Stimulated activated effector memory CD8-positive, alpha-beta T cell treated with anti-CD3 and anti-CD28 coated beads, Interleukin-12 subunit alpha, Interleukin-12 subunit beta, amount 100 ng/mL, for 72 hours (primary cell): ENCODE results near the gene PCDH15.

Experiments used
- ATAC-seq: fragments of 150-1000 bp; cut with Tn5 transposase; 2 replicates; pipeline ENCODE4 v1.10.0; 2021
- DNase-seq, 2 donors: peaks; one replicate each; pipeline ENCODE4 v3.0.0; 2021 to 2022; ENCODE audit warnings: low spot score in 2 of 2
- H3K27ac Mint-ChIP-seq: one replicate; pipeline ENCODE4 v1.8.0; 2022; ENCODE audit warnings: mild to moderate bottlenecking, mixed read lengths
- H3K36me3 Mint-ChIP-seq: one replicate; pipeline ENCODE4 v1.8.0; 2022; ENCODE audit warnings: mild to moderate bottlenecking, mixed read lengths
- H3K4me1 Mint-ChIP-seq: one replicate; pipeline ENCODE4 v1.8.0; 2022; ENCODE audit warnings: mixed read lengths
- H3K4me3 Mint-ChIP-seq: one replicate; pipeline ENCODE4 v1.8.0; 2022; ENCODE audit warnings: mild to moderate bottlenecking, mixed read lengths
- H3K9me3 Mint-ChIP-seq: one replicate; pipeline ENCODE4 v1.8.0; 2022; ENCODE audit warnings: mixed read lengths

The PCDH15 gene

GRCh38 chr10:54108961-54109360 lies 692.1 kb downstream of the PCDH15 start:
- no peak for DNase-seq
- no peak for ATAC-seq
- Mint-ChIP-seq H3K4me3 (no peak overlapping the region), H3K27ac (no peak overlapping the region), H3K36me3 (no peaks in the 10 kb centered on the region), H3K4me1 (no peaks in the 10 kb centered on the region), H3K9me3 (peaks cover 18% of the 10 kb centered on the region)

- Mint-ChIP-seq H3K4me3 (no peak overlapping the region), H3K36me3 (no peaks in the 10 kb centered on the region), H3K4me1 (no peaks in the 10 kb centered on the region), H3K27ac (no peak overlapping the region), H3K9me3 (peaks cover 18% of the 10 kb centered on the region)
- DNase-seq: no peak
- no peak for ATAC-seq
These were observed 704.1 kb downstream of the PCDH15 start for GRCh38 chr10:54096892-54097291.

DNA sequence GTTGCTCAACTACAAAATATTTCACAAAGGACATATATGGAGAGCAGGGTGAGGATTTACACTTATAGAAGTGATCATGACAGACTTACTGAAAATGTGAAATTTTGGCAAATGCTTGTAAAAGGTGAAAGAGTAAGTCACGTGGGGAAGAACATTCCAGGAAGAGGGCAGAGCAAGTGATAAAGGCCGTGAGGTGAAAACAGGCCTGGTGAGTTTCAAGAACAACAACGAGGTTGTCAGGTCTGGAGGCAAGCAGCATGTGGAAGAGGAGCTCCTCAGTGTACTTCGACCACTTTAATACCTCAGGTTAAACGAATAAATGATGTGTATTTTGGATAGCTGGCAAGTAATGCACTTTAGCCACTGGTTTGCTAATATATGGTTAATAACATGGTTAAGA lies 706.7 kb downstream of the PCDH15 start:
- no peaks in the 10 kb centered on the region for H3K4me1 Mint-ChIP-seq
- no peak overlapping the region for H3K4me3 Mint-ChIP-seq
- H3K36me3 Mint-ChIP-seq: no peaks in the 10 kb centered on the region
- H3K27ac Mint-ChIP-seq: no peak overlapping the region
- peaks cover 22% of the 10 kb centered on the region for H3K9me3 Mint-ChIP-seq
- ATAC-seq (no peak), DNase-seq (no peak)

- no peak overlapping the region for H3K27ac Mint-ChIP-seq
- ATAC-seq (no peak), DNase-seq (no peak)
- no peaks in the 10 kb centered on the region for H3K36me3 Mint-ChIP-seq
- H3K4me1 Mint-ChIP-seq: no peaks in the 10 kb centered on the region
- H3K4me3 Mint-ChIP-seq: no peak overlapping the region
- peaks cover 21% of the 10 kb centered on the region for H3K9me3 Mint-ChIP-seq
These were observed 709.8 kb downstream of the PCDH15 start for GRCh38 chr10:54091237-54091636.

DNA sequence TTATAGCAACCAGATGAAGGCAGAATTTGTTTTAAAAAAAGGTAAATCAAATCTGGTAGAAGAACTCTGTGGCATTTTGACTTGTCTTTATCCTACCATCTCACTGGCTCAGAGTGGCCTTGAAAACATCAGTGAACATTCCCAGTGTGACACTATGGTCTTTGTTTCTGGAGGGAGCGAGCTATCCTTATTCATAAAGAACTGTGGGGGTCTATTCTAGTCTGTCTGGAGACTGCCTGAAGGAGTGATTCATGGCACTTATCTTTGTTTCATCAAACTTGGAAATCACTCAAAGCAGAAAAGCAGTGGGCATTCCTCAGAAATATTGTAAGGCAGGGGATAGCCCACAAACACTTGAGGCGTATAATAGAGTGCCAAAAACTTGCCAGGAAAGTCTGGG lies 719.1 kb downstream of the PCDH15 start:
- Mint-ChIP-seq H3K4me3 (no peak overlapping the region), H3K9me3 (peaks cover 9% of the 10 kb centered on the region), H3K4me1 (no peaks in the 10 kb centered on the region), H3K27ac (no peak overlapping the region), H3K36me3 (no peaks in the 10 kb centered on the region)
- ATAC-seq: no peak
- DNase-seq: no peak

GRCh38 chr10:54067361-54067760 lies 733.7 kb downstream of the PCDH15 start:
- H3K4me1 Mint-ChIP-seq: no peaks in the 10 kb centered on the region
- DNase-seq (no peak), ATAC-seq (no peak)
- no peak overlapping the region for H3K4me3 Mint-ChIP-seq
- H3K9me3 Mint-ChIP-seq: peaks cover 10% of the 10 kb centered on the region
- H3K36me3 Mint-ChIP-seq: no peaks in the 10 kb centered on the region
- no peak overlapping the region for H3K27ac Mint-ChIP-seq

DNA sequence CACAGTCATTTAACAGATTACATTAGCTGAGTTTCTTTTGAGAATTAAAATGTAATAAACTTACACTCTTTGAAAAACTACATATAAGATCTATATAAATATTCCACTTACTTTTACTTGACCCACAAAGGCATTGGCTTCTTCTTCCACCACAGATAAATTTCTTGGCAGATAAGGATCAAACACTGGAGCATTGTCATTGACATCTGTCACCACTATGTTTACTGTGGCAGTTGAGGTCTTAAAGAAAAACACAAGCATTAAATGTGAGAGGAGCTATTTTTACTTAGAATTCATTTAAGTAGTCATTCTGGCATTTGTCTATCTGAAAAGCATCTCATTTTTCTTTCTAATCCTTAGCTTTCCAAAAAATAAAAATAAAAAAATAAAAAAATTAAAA lies 734.4 kb downstream of the PCDH15 start:
- H3K9me3 Mint-ChIP-seq: peaks cover 8% of the 10 kb centered on the region
- no peaks in the 10 kb centered on the region for H3K36me3 Mint-ChIP-seq
- H3K4me3 Mint-ChIP-seq: no peak overlapping the region
- no peaks in the 10 kb centered on the region for H3K4me1 Mint-ChIP-seq
- ATAC-seq (no peak), DNase-seq (no peak)
- H3K27ac Mint-ChIP-seq: no peak overlapping the region

- ATAC-seq (no peak), DNase-seq (no peak)
- peaks cover 10% of the 10 kb centered on the region for H3K9me3 Mint-ChIP-seq
- no peaks in the 10 kb centered on the region for H3K4me1 Mint-ChIP-seq
- H3K27ac Mint-ChIP-seq: no peak overlapping the region
- H3K4me3 Mint-ChIP-seq: no peak overlapping the region
- no peaks in the 10 kb centered on the region for H3K36me3 Mint-ChIP-seq
These were observed 735.9 kb downstream of the PCDH15 start for GRCh38 chr10:54065106-54065505.

GRCh38 chr10:54064215-54064614 lies 736.8 kb downstream of the PCDH15 start:
- H3K9me3 Mint-ChIP-seq: peaks cover 13% of the 10 kb centered on the region
- no peak overlapping the region for H3K4me3 Mint-ChIP-seq
- ATAC-seq (peak; percentile 8), DNase-seq (no peak)
- no peaks in the 10 kb centered on the region for H3K36me3 Mint-ChIP-seq
- no peak overlapping the region for H3K27ac Mint-ChIP-seq
- no peaks in the 10 kb centered on the region for H3K4me1 Mint-ChIP-seq

GRCh38 chr10:54063514-54063913 lies 737.5 kb downstream of the PCDH15 start:
- ATAC-seq: no peak
- DNase-seq: no peak
- Mint-ChIP-seq H3K27ac (no peak overlapping the region), H3K36me3 (no peaks in the 10 kb centered on the region), H3K4me1 (no peaks in the 10 kb centered on the region), H3K9me3 (peaks cover 15% of the 10 kb centered on the region), H3K4me3 (no peak overlapping the region)

DNA sequence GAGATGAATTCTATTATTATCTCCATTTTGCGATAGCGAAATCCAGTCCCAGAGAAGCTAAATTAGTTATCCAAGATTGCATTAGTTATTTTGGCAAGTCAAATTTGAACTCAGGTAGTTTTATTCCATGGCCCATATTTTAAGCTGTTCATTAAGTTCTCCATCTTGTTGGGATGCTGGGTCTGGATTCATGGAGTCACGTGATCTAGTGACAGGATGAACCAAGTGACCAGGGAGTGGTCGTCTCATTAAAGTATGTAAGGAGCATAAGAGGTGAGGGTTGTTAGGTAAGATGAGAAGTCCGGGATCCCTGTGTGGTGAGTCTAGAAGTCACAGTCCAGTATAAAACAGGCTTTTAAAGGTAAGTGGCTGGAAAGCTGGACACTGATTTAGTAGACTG lies 740.5 kb downstream of the PCDH15 start:
- Mint-ChIP-seq H3K36me3 (no peaks in the 10 kb centered on the region), H3K9me3 (peaks cover 21% of the 10 kb centered on the region), H3K4me1 (no peaks in the 10 kb centered on the region), H3K27ac (no peak overlapping the region), H3K4me3 (no peak overlapping the region)
- ATAC-seq (no peak), DNase-seq (no peak)

DNA sequence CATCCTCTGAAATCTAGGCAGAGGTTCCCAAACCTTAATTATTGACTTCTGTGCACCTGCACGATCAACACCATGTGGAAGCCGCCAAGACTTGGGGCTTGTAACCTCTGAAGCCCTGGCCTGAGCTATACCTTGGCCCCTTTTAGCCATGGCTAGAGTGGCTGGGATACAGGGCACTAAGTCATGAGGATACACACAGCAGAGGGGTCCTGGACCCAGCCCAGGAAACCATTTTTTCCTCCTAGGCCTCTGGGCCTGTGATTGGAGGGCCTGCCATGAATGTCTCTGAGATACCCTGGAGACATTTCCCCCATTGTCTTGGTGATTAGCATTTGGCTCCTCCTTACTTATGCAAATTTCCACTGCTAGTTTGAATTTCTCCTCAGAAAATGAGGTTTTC lies 743.7 kb downstream of the PCDH15 start:
- DNase-seq: no peak
- no peak for ATAC-seq
- H3K36me3 Mint-ChIP-seq: no peaks in the 10 kb centered on the region
- H3K4me3 Mint-ChIP-seq: no peak overlapping the region
- peaks cover 24% of the 10 kb centered on the region for H3K9me3 Mint-ChIP-seq
- H3K27ac Mint-ChIP-seq: no peak overlapping the region
- H3K4me1 Mint-ChIP-seq: no peaks in the 10 kb centered on the region

GRCh38 chr10:54026340-54026739 lies 774.7 kb downstream of the PCDH15 start:
- no peak for DNase-seq
- Mint-ChIP-seq H3K4me3 (no peak overlapping the region), H3K36me3 (no peaks in the 10 kb centered on the region), H3K27ac (no peak overlapping the region), H3K4me1 (no peaks in the 10 kb centered on the region), H3K9me3 (peaks cover 12% of the 10 kb centered on the region)
- ATAC-seq: no peak

GRCh38 chr10:54011117-54011516 lies 789.9 kb downstream of the PCDH15 start:
- no peak for ATAC-seq
- no peak overlapping the region for H3K4me3 Mint-ChIP-seq
- no peaks in the 10 kb centered on the region for H3K4me1 Mint-ChIP-seq
- H3K36me3 Mint-ChIP-seq: no peaks in the 10 kb centered on the region
- H3K27ac Mint-ChIP-seq: no peak overlapping the region
- DNase-seq: no peak
- peaks cover 30% of the 10 kb centered on the region for H3K9me3 Mint-ChIP-seq

GRCh38 chr10:54010337-54010933 lies 790.6 kb downstream of the PCDH15 start:
- H3K36me3 Mint-ChIP-seq: no peaks in the 10 kb centered on the region
- ATAC-seq (no peak), DNase-seq (no peak)
- peaks cover 27% of the 10 kb centered on the region for H3K9me3 Mint-ChIP-seq
- H3K4me1 Mint-ChIP-seq: no peaks in the 10 kb centered on the region
- H3K4me3 Mint-ChIP-seq: no peak overlapping the region
- no peak overlapping the region for H3K27ac Mint-ChIP-seq

GRCh38 chr10:54009672-54010071 lies 791.4 kb downstream of the PCDH15 start:
- ATAC-seq: no peak
- no peaks in the 10 kb centered on the region for H3K4me1 Mint-ChIP-seq
- no peak overlapping the region for H3K4me3 Mint-ChIP-seq

DNA sequence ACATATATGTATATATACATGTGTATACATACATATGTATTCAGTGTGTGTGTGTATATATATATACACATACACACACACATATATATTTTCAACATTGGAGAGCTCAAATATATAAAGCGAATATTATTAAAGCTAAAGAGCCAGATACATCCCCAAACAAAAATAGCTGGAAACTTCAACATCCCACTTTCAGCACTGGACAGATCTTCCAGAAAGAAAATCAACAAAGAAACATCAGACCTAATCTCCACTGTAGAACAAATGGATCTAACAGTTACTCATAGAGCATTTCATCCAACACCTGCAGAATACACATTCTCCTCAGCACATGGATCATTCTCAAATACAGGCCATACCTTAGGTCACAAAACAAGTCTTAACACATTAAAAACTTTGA lies 799.0 kb downstream of the PCDH15 start:
- H3K4me1 Mint-ChIP-seq: no peaks in the 10 kb centered on the region

More at GRCh38 chr10:54009672-54010071, 791.4 kb downstream of the PCDH15 start:
- Mint-ChIP-seq H3K9me3 (peaks cover 27% of the 10 kb centered on the region), H3K27ac (no peak overlapping the region), H3K36me3 (no peaks in the 10 kb centered on the region)
- no peak for DNase-seq

More for the DNA sequence above, 799.0 kb downstream of the PCDH15 start:
- no peak for ATAC-seq
- no peak overlapping the region for H3K27ac Mint-ChIP-seq
- DNase-seq: no peak
- no peaks in the 10 kb centered on the region for H3K36me3 Mint-ChIP-seq
- H3K4me3 Mint-ChIP-seq: no peak overlapping the region
- peaks cover 30% of the 10 kb centered on the region for H3K9me3 Mint-ChIP-seq
